NCI-H1417 (cell line): Measurements from ENCODE around the gene EHF.
A peak's percentile ranks its signal among the peaks of the same experiment; 100 is the strongest.

Experiments
- DNase-seq, 3 experiments: peaks; one replicate each; lab custom pipeline; 2025; lab: John Stamatoyannopoulos, UW

The EHF gene

GRCh38 chr11:34625576-34625975 is 4.7 kb downstream of the EHF start:
- no peak for DNase-seq

GRCh38 chr11:34626393-34626792 is 5.5 kb downstream of the EHF start:
- no peak for DNase-seq

GRCh38 chr11:34627197-34627596 is 6.3 kb downstream of the EHF start:
- DNase-seq: no peak

GRCh38 chr11:34629711-34630110 is 8.8 kb downstream of the EHF start:
- DNase-seq: no peak

- DNase-seq: no peak
These were observed 9.7 kb downstream of the EHF start for GRCh38 chr11:34630544-34630943.

- DNase-seq: no peak
These were observed 10.4 kb downstream of the EHF start for GRCh38 chr11:34631297-34631696.

GRCh38 chr11:34631737-34632104 is 10.8 kb downstream of the EHF start:
- peak in 1 of 3 experiments; percentile 64 for DNase-seq

- peak in 2 of 3 experiments; percentile 17 to 65 for DNase-seq
These were observed 11.4 kb downstream of the EHF start for GRCh38 chr11:34632105-34632791.

GRCh38 chr11:34633640-34633989 is 12.7 kb downstream of the EHF start:
- DNase-seq: no peak

GRCh38 chr11:34633990-34634693 is 13.2 kb downstream of the EHF start:
- DNase-seq: peak in 2 of 3 experiments; percentile 31 to 81

- DNase-seq: peak in 1 of 3 experiments; percentile 24
These were observed 13.8 kb downstream of the EHF start for GRCh38 chr11:34634694-34635062.

- no peak for DNase-seq
These were observed 15.2 kb downstream of the EHF start for GRCh38 chr11:34636127-34636526.

GRCh38 chr11:34637303-34637702 is 16.4 kb downstream of the EHF start:
- DNase-seq: no peak

GRCh38 chr11:34638897-34639296 is 18.0 kb downstream of the EHF start:
- no peak for DNase-seq

- no peak for DNase-seq
These were observed 18.7 kb downstream of the EHF start for GRCh38 chr11:34639545-34639944.

- peak in 2 of 3 experiments; percentile 4 to 65 for DNase-seq
These were observed 19.4 kb downstream of the EHF start for GRCh38 chr11:34640050-34640923.

GRCh38 chr11:34640924-34641275 is 20.0 kb downstream of the EHF start:
- DNase-seq: no peak

- DNase-seq: no peak
These were observed 20.6 kb downstream of the EHF start for GRCh38 chr11:34641456-34641855.

GRCh38 chr11:34642001-34642554 is 21.2 kb downstream of the EHF start:
- no peak for DNase-seq

GRCh38 chr11:34642873-34643272 is 22.0 kb downstream of the EHF start:
- DNase-seq: no peak

GRCh38 chr11:34643311-34643710 is 22.4 kb downstream of the EHF start:
- DNase-seq: no peak

GRCh38 chr11:34643846-34644245 is 23.0 kb downstream of the EHF start:
- DNase-seq: no peak
